DLD1 (cell line): ENCODE results near the gene FXYD6.

Experiments
- in situ Hi-C: cut with HindIII; loops from 2 replicates; pipeline ENCODE4 v1.10.0; 2017; ENCODE audit warnings: low sequenced_read_pairs

The FXYD6 gene

GRCh38 chr11:117910941-117911655, 34.6 kb upstream of the FXYD6 start:
- in situ Hi-C loops: no loop called here

GRCh38 chr11:117910525-117910924, 34.1 kb upstream of the FXYD6 start:
- in situ Hi-C loops: no loop called here

GRCh38 chr11:117909611-117910382, 33.3 kb upstream of the FXYD6 start:
- in situ Hi-C loops: no loop called here

GRCh38 chr11:117908959-117909610, 32.6 kb upstream of the FXYD6 start:
- in situ Hi-C loops: no loop called here

- in situ Hi-C loops: no loop called here
These were observed 31.8 kb upstream of the FXYD6 start for GRCh38 chr11:117908109-117908895.

GRCh38 chr11:117907276-117908108, 31.0 kb upstream of the FXYD6 start:
- in situ Hi-C loops: no loop called here

GRCh38 chr11:117906710-117907109, 30.3 kb upstream of the FXYD6 start:
- in situ Hi-C loops: no loop called here

- in situ Hi-C loops: no loop called here
These were observed 29.7 kb upstream of the FXYD6 start for GRCh38 chr11:117906126-117906525.

- in situ Hi-C loops: no loop called here
These were observed 29.1 kb upstream of the FXYD6 start for GRCh38 chr11:117905524-117905923.

- in situ Hi-C loops: no loop called here
These were observed 27.3 kb upstream of the FXYD6 start for GRCh38 chr11:117903505-117904382.

- in situ Hi-C loops: no loop called here
These were observed 25.8 kb upstream of the FXYD6 start for GRCh38 chr11:117902001-117902845.

- in situ Hi-C loops: no loop called here
These were observed 25.1 kb upstream of the FXYD6 start for GRCh38 chr11:117901601-117902000.

- in situ Hi-C loops: no loop called here
These were observed 24.4 kb upstream of the FXYD6 start for GRCh38 chr11:117900720-117901440.

GRCh38 chr11:117900121-117900648, 23.7 kb upstream of the FXYD6 start:
- in situ Hi-C loops: no loop called here

GRCh38 chr11:117898059-117898458, 21.6 kb upstream of the FXYD6 start:
- in situ Hi-C loops: no loop called here

GRCh38 chr11:117892651-117893050, 16.2 kb upstream of the FXYD6 start:
- in situ Hi-C loops: no loop called here

GRCh38 chr11:117891362-117891761, 14.9 kb upstream of the FXYD6 start:
- in situ Hi-C loops: no loop called here
